Neural cell (in vitro differentiated cells): ENCODE measurements around the gene CUX1. TPM values are rescaled to one million over a fixed set of nuclear protein-coding genes. Genes with fewer than 3 reads are reported as not detected.

Experiments used
- H2AFZ ChIP-seq: fragments of 200-600, 300-800 bp; sonication (generic), shearing (Covaris generic); 2 replicates; pipeline ENCODE4 v1.6.0; 2014; ENCODE audit warnings: low read depth, mild to moderate bottlenecking, antibody characterized with exemption, low read length, moderate library complexity
- H3F3A ChIP-seq: fragments of 200-600 bp; shearing (Covaris generic); 2 replicates; pipeline ENCODE4 v1.6.1; 2016; ENCODE audit warnings: mild to moderate bottlenecking, moderate library complexity, mixed read lengths, antibody characterized with exemption, low read length; ENCODE audit not compliant: insufficient read depth, poor library complexity, severe bottlenecking
- H3K27ac ChIP-seq: fragments of 200-600, 300-800 bp; sonication (generic), shearing (Covaris generic); 2 replicates; pipeline ENCODE4 v1.5.1; 2014; ENCODE audit warnings: mild to moderate bottlenecking, low read length, moderate library complexity
- H3K27me3 ChIP-seq: fragments of 300-800, 200-600 bp; sonication (generic), shearing (Covaris generic); 2 replicates; pipeline ENCODE4 v1.6.0; 2014; ENCODE audit warnings: mild to moderate bottlenecking, low read depth, low read length, moderate library complexity; ENCODE audit not compliant: insufficient read depth
- H3K36me3 ChIP-seq: fragments of 300-800, 200-600 bp; sonication (generic), shearing (Covaris generic); 2 replicates; pipeline ENCODE4 v1.5.1; 2014; ENCODE audit warnings: mild to moderate bottlenecking, antibody characterized with exemption, low read length, moderate library complexity; ENCODE audit not compliant: insufficient read depth
- H3K4me2 ChIP-seq: fragments of 300-800, 200-600 bp; sonication (generic), shearing (Covaris generic); 2 replicates; pipeline ENCODE4 v1.6.0; 2014; ENCODE audit warnings: mild to moderate bottlenecking, low read length
- H3K4me3 ChIP-seq: fragments of 300-800, 200-600 bp; sonication (generic), shearing (Covaris generic); 2 replicates; pipeline ENCODE4 v1.5.1; 2014; ENCODE audit warnings: mild to moderate bottlenecking, low read length, moderate library complexity
- H3K79me2 ChIP-seq: fragments of 200-600 bp; shearing (Covaris generic); replicated peaks from 2 replicates; pipeline ENCODE4 v1.6.0; 2014; ENCODE audit warnings: mild to moderate bottlenecking, low read length, moderate library complexity; ENCODE audit not compliant: insufficient read depth
- H3K9ac ChIP-seq: fragments of 300-800, 200-600 bp; sonication (generic), shearing (Covaris generic); 2 replicates; pipeline ENCODE4 v1.6.1; 2016; ENCODE audit warnings: mild to moderate bottlenecking, low read length, mixed read lengths
- H3K9me2 ChIP-seq: fragments of 200-600 bp; shearing (Covaris generic); 2 replicates; pipeline ENCODE4 v1.6.1; 2016; ENCODE audit warnings: mild to moderate bottlenecking, low read length, mixed read lengths; ENCODE audit not compliant: insufficient read depth
- H3K9me3 ChIP-seq: fragments of 200-600, 300-800 bp; sonication (generic), shearing (Covaris generic); 2 replicates; pipeline ENCODE4 v1.6.1; 2016; ENCODE audit warnings: mild to moderate bottlenecking, mixed run types, low read length, moderate library complexity, mixed read lengths
- H4K20me1 ChIP-seq: fragments of 200-600 bp; shearing (Covaris generic); 2 replicates; pipeline ENCODE4 v1.6.1; 2016; ENCODE audit warnings: mild to moderate bottlenecking, mixed run types; ENCODE audit not compliant: insufficient read depth
- CTCF ChIP-seq: fragments of 450-650 bp; IDR thresholded peaks from 2 replicates; pipeline ENCODE4 v1.5.1; 2014; ENCODE audit warnings: antibody characterized with exemption, mild to moderate bottlenecking, moderate library complexity; ENCODE audit not compliant: poor library complexity, severe bottlenecking
- EP300 ChIP-seq: fragments of 450-650 bp; conservative IDR thresholded peaks from 2 replicates; pipeline ENCODE4 v1.6.1; 2014; ENCODE audit warnings: antibody characterized with exemption, mild to moderate bottlenecking, moderate library complexity; ENCODE audit not compliant: poor library complexity, severe bottlenecking
- EZH2 ChIP-seq: fragments of 200-600, 300-800 bp; shearing (Covaris generic), sonication (generic); IDR thresholded peaks from 2 replicates; pipeline ENCODE4 v1.6.1; 2014; ENCODE audit warnings: antibody characterized with exemption, low read length, borderline replicate concordance, mild to moderate bottlenecking; ENCODE audit not compliant: insufficient read depth, poor library complexity, severe bottlenecking
- MXI1 ChIP-seq: fragments of 450-650 bp; conservative IDR thresholded peaks from 2 replicates; pipeline ENCODE4 v1.6.1; 2014; ENCODE audit warnings: antibody characterized with exemption, mild to moderate bottlenecking; ENCODE audit not compliant: poor library complexity, severe bottlenecking
- POLR2AphosphoS5 ChIP-seq: IDR thresholded peaks from 2 replicates; pipeline ENCODE4 v1.6.1; 2012
- RAD21 ChIP-seq: fragments of 450-650 bp; conservative IDR thresholded peaks from 2 replicates; pipeline ENCODE4 v1.6.1; 2014; ENCODE audit warnings: antibody characterized with exemption, mild to moderate bottlenecking, moderate library complexity
- REST ChIP-seq: IDR thresholded peaks from 2 replicates; pipeline ENCODE4 v1.6.1; 2012; ENCODE audit warnings: borderline replicate concordance
- SMC3 ChIP-seq: fragments of 450-650 bp; conservative IDR thresholded peaks from 2 replicates; pipeline ENCODE4 v1.6.1; 2014; ENCODE audit warnings: antibody characterized with exemption, mild to moderate bottlenecking, moderate library complexity; ENCODE audit not compliant: poor library complexity
- TAF1 ChIP-seq: IDR thresholded peaks from 2 replicates; pipeline ENCODE4 v1.6.1; 2012; ENCODE audit warnings: low read depth
- polyA plus RNA-seq: library from polyadenylated mRNA; depleted of rRNA; stranded (reverse); fragments of >200 nt; gene quantifications from 2 replicates; pipeline ENCODE4 v1.2.3, GENCODE V29; 2014

Gene CUX1
- polyA plus RNA-seq, 1 donor from 2014 or later, result 26.6 TPM

- Histone ChIP-seq H3K9me3 (no peaks in the 10 kb centered on the region), H3K9ac (no peak overlapping the region), H3K4me3 (no peak overlapping the region), H3K36me3 (no peaks in the 10 kb centered on the region), H4K20me1 (no peaks in the 10 kb centered on the region), H3K9me2 (no peaks in the 10 kb centered on the region), H3K27ac (no peak overlapping the region), H3F3A (no peaks in the 10 kb centered on the region), H3K4me2 (no peak overlapping the region), H3K79me2 (no peaks in the 10 kb centered on the region), H3K27me3 (no peaks in the 10 kb centered on the region), H2AFZ (no peak overlapping the region)
- no peak for TF ChIP-seq POLR2AphosphoS5
- no peak for TF ChIP-seq RAD21
- no peak for TF ChIP-seq EP300
- TF ChIP-seq MXI1, result no peak
- no peak for TF ChIP-seq EZH2
- TF ChIP-seq SMC3, result no peak
- no peak for TF ChIP-seq REST
- TF ChIP-seq TAF1, result no peak
- TF ChIP-seq CTCF, result no peak
These were observed 436.5 kb downstream of the CUX1 start for GRCh38 chr7:102253973-102254370.

- H3K4me2 ChIP-seq, result no peak overlapping the region
- H3K27ac ChIP-seq, result no peak overlapping the region
- TF ChIP-seq RAD21, result no peak
- TF ChIP-seq POLR2AphosphoS5, result no peak
- no peak for TF ChIP-seq EP300
- TF ChIP-seq TAF1, result no peak
- TF ChIP-seq REST, result no peak
- TF ChIP-seq EZH2, result no peak
- no peak for TF ChIP-seq CTCF
- TF ChIP-seq MXI1, result no peak
- no peak for TF ChIP-seq SMC3
These were observed 437.1 kb downstream of the CUX1 start for GRCh38 chr7:102254521-102254920.

More at GRCh38 chr7:102254521-102254920, 437.1 kb downstream of the CUX1 start:
- no peaks in the 10 kb centered on the region for H3K79me2 ChIP-seq
- no peaks in the 10 kb centered on the region for H3K9me2 ChIP-seq
- no peaks in the 10 kb centered on the region for H3K9me3 ChIP-seq
- no peak overlapping the region for H3K9ac ChIP-seq
- no peak overlapping the region for H3K4me3 ChIP-seq
- no peaks in the 10 kb centered on the region for H4K20me1 ChIP-seq
- H3F3A ChIP-seq, result no peaks in the 10 kb centered on the region
- H2AFZ ChIP-seq, result no peak overlapping the region
- no peaks in the 10 kb centered on the region for H3K27me3 ChIP-seq
- H3K36me3 ChIP-seq, result no peaks in the 10 kb centered on the region
